ENCODE results near the gene CACNA1A. TPM values are rescaled to one million over a fixed set of nuclear protein-coding genes. Genes with fewer than 3 reads are reported as not detected.

CACNA1A gene
- 13.7 and 42.8 TPM in 2 replicates for total RNA-seq (ENCODE audit: low replicate concordance)

- peak; percentile 46 for DNase-seq (ENCODE audit: low read depth)
- H3K4me3 ChIP-seq (ENCODE audit: low read depth, low read length): peak within 1 kb of the TSS; percentile 62
- no peak for TF ChIP-seq CTCF (IDR thresholded peaks at IDR 0.05; ENCODE audit: insufficient read depth, low read length)
Observed at GRCh38 chr19:13506471-13506820, at the start of gene CACNA1A. Gene CACNA1A (minus strand): TSS chr19:13506479. CDS start chr19:13506224, 255 bp downstream.

DNA sequence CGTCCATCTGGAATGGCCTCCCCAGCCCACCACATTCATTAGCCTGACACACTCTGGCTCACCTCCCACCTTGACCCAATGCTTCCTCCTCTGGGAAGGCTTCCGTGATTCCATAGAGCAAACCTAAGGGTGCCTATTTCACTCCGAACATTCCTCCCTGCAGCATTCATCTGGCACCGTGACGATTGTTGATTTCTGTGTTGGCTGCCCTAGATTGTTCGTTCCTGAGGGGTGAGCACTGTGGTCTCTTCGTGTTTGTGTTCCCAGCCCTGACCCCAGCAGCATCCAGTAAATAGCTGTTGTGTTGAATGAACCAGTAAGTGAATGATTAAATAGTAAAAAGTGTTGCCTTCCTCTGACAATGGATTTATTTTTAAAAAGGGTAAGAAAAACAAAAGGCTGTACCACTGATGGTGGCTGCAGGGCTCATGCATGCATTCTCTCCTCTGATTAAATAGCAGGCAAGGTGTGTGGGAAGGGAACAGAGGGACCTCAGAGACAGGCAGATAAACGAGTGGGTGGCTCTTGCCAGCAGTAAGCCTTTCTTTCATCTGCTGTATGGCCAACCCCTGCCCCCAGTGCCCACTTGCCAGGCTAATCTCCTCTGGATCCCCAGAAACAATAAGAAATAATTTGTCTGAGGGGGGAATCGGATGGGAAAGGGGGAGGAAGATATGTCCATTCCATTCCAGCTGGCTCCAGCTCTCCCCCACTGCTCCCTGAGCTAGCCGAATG, 48.4 kb upstream of the CACNA1A start:
- no peak for DNase-seq (ENCODE audit: low read depth)
- H3K4me3 ChIP-seq (ENCODE audit: low read depth, low read length): no peak overlapping the region
- TF ChIP-seq CTCF (IDR thresholded peaks at IDR 0.05; ENCODE audit: insufficient read depth, low read length): no peak

DNA sequence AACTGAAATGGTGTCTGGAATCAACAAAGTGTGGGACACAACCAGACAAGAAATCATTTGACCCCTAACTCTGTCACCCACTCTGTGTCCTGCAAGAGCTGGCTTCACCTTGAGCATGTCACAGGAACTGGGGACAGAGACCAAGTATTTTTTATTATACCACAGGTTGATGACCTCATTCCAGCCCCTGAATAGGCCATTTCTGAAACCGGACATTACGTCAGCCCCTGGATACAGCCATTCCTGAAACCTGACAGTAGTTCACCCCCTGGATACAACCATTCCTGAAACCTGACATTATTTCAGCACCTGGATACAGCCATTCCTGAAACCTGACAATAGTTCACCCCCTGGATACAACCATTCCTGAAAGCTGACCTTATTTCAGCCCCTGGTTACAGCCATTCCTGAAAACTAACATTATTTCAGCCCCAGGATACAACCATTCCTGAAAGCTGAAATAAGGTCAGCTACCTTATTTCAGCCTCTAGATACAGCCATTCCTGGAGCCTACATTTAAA, 47.7 kb upstream of the CACNA1A start:
- no peak for DNase-seq (ENCODE audit: low read depth)
- no peak for TF ChIP-seq CTCF (IDR thresholded peaks at IDR 0.05; ENCODE audit: insufficient read depth, low read length)
- no peak overlapping the region for H3K4me3 ChIP-seq (ENCODE audit: low read depth, low read length)

DNA sequence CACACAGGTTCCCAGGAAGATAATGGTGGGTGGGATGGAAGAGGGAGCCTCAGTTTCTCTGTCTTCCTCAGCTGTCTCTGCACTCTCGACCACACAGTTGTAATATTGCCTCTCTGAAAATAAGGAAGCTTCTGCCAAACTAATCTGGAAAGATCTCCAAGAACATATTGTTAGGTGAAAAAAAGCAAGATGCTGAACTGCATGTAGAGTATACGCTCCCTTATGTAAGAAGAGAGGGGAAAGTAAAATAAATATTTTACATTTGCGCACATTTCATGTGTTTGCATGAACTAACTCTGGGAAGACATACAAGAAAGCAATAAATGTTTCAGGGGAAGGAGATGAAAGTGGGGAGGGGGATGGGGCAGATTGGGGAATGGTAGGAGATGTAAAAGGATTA, 41.9 kb upstream of the CACNA1A start:
- no peak overlapping the region for H3K4me3 ChIP-seq (ENCODE audit: low read depth, low read length)
- DNase-seq (ENCODE audit: low read depth): no peak
- TF ChIP-seq CTCF (IDR thresholded peaks at IDR 0.05; ENCODE audit: insufficient read depth, low read length): no peak

GRCh38 chr19:13547102-13547501, 40.8 kb upstream of the CACNA1A start:
- no peak for DNase-seq (ENCODE audit: low read depth)
- H3K4me3 ChIP-seq (ENCODE audit: low read depth, low read length): no peak overlapping the region
- no peak for TF ChIP-seq CTCF (IDR thresholded peaks at IDR 0.05; ENCODE audit: insufficient read depth, low read length)

DNA sequence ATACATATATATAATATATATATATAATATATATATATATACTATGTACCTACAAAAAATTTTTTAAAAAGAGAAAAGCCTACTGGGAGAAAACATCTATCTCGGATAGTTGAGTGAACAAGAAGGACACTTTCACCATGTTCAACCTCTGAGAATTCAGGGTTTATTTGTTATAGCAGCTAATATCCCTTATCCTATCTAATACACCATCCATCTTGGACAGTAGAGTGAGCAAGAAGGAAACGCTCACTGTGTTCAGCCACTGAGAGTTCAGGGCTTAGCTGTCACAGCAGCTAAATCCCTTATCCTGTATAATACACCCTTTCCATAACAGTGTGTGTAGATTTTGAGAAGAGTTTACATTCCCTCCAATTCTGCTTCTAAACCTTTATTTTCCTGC, 38.1 kb upstream of the CACNA1A start:
- no peak for DNase-seq (ENCODE audit: low read depth)
- no peak for TF ChIP-seq CTCF (IDR thresholded peaks at IDR 0.05; ENCODE audit: insufficient read depth, low read length)
- H3K4me3 ChIP-seq (ENCODE audit: low read depth, low read length): no peak overlapping the region

All from fibroblast of the aortic adventitia (primary cell).